Left renal pelvis (tissue), 4 donors: ENCODE results near the gene GUK1. TPM values are rescaled to one million over a fixed set of nuclear protein-coding genes. Genes with fewer than 3 reads are reported as not detected.
"Not testable (repeated sequence)": the region's sequence is repeated elsewhere in the genome, so short reads cannot be mapped to it uniquely, and the experiment has no call there.

Source experiments
- DNase-seq, 4 donors: peaks; one replicate each; pipeline ENCODE4 v3.0.0-alpha.2; 2013; ENCODE audit warnings: low read depth in 4 of 4, low spot score in 3 of 4
- polyA plus RNA-seq, 4 donors: library from polyadenylated mRNA; unstranded; fragments of 120-200 nt; gene quantifications; one replicate each; pipeline ENCODE4 v1.2.1, GENCODE V29; 2013; ENCODE audit not compliant: insufficient read length in 4 of 4

Gene GUK1
- polyA plus RNA-seq, 4 donors = 106 to 149 (median 120) TPM

- DNase-seq = peak; percentile 83 to 89 (median 86)
Measured at GRCh38 chr1:228102791-228103620, 37.1 kb upstream of the GUK1 start, which contains the start of gene C1orf35. Gene C1orf35, minus strand, starts transcription at chr1:228103325. Its CDS starts 98 bp downstream, at chr1:228103227.

- DNase-seq = no peak
Measured at GRCh38 chr1:228104526-228105269, 35.4 kb upstream of the GUK1 start.

- DNase-seq = no peak
Measured at GRCh38 chr1:228105270-228105995, 34.6 kb upstream of the GUK1 start.

- DNase-seq = no peak
Measured at GRCh38 chr1:228105996-228106799, 33.9 kb upstream of the GUK1 start.

- DNase-seq = no peak
Measured at GRCh38 chr1:228106800-228107054, 33.4 kb upstream of the GUK1 start.

GRCh38 chr1:228107636-228108035 is 32.4 kb upstream of the GUK1 start:
- no peak for DNase-seq

- DNase-seq = no peak
Measured at GRCh38 chr1:228108055-228108690, 31.9 kb upstream of the GUK1 start.

GRCh38 chr1:228108742-228109072 is 31.4 kb upstream of the GUK1 start:
- DNase-seq = no peak

- DNase-seq = peak; percentile 89 to 95 (median 94)
Measured at GRCh38 chr1:228109073-228109961, 30.8 kb upstream of the GUK1 start, which contains the start of gene MRPL55. Gene MRPL55, minus strand, starts transcription at chr1:228109299. Its CDS starts 1,039 bp downstream, at chr1:228108260.

- peak in 1 of 4 donors; percentile 27 for DNase-seq
Measured at GRCh38 chr1:228109962-228110488, 30.1 kb upstream of the GUK1 start.

- DNase-seq = no peak
Measured at GRCh38 chr1:228110556-228110955, 29.5 kb upstream of the GUK1 start.

GRCh38 chr1:228111315-228111714 is 28.8 kb upstream of the GUK1 start:
- not testable (repeated sequence) for DNase-seq

GRCh38 chr1:228112167-228112566 is 27.9 kb upstream of the GUK1 start:
- no peak for DNase-seq

GRCh38 chr1:228112617-228113016 is 27.5 kb upstream of the GUK1 start:
- no peak for DNase-seq

GRCh38 chr1:228114827-228115226 is 25.3 kb upstream of the GUK1 start:
- no peak for DNase-seq

- DNase-seq = no peak
Measured at GRCh38 chr1:228117335-228117734, 22.7 kb upstream of the GUK1 start.

- DNase-seq = no peak
Measured at GRCh38 chr1:228118040-228118439, 22.0 kb upstream of the GUK1 start.

GRCh38 chr1:228120351-228120750 is 19.7 kb upstream of the GUK1 start:
- no peak for DNase-seq
